ENCODE measurements around the gene ANKMY1. TPM values are rescaled to one million over a fixed set of nuclear protein-coding genes. Genes with fewer than 3 reads are reported as not detected.

ANKMY1 gene
- total RNA-seq, 2 donors from 2014 or later = 31.6 to 44.9 TPM

DNA sequence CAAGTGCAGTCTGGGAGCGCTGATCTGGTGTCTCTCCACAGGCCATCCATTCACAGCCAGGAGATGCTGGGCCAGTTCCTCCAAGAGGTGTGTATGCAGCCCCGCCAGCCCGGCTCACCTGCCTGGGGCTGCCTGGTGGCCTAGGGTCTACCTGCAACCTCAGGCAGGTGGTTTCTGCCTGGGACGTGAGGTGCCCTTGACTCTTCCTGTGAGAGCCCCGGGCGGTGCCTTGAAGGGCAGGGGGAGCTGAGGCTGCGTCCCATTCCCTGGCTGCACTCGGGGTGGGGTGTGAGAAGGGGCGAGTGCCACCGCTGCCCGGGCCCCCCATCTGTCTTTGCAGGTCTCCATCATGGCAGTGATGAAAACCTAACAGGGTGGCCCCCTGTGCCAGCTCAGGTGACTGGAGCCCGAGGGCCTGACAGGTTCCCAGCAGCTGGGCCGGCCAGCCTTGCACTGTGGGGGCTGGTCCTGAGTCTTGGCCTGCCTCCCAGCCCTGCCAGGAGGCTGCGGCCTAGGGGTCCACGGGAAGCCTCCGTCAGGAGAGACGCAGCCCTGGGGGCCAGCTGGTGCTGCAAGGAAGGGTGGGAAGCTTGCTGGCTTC lies 40.6 kb upstream of the ANKMY1 start:
- DNase-seq = no peak
- H3K27me3 Mint-ChIP-seq (ENCODE audit: low read depth) = no peaks in the 10 kb centered on the region
- no peak for ATAC-seq (replicated peaks in 1 of 2)
- H3K27ac Mint-ChIP-seq = no peak overlapping the region
- H3K36me3 Mint-ChIP-seq (ENCODE audit: insufficient read depth in 2 of 2) = no peaks in the 10 kb centered on the region
- H3K9me3 Mint-ChIP-seq = no peaks in the 10 kb centered on the region
- no peak overlapping the region for H3K4me3 Mint-ChIP-seq
- no peaks in the 10 kb centered on the region for H3K4me1 Mint-ChIP-seq (ENCODE audit: low read depth)

DNA sequence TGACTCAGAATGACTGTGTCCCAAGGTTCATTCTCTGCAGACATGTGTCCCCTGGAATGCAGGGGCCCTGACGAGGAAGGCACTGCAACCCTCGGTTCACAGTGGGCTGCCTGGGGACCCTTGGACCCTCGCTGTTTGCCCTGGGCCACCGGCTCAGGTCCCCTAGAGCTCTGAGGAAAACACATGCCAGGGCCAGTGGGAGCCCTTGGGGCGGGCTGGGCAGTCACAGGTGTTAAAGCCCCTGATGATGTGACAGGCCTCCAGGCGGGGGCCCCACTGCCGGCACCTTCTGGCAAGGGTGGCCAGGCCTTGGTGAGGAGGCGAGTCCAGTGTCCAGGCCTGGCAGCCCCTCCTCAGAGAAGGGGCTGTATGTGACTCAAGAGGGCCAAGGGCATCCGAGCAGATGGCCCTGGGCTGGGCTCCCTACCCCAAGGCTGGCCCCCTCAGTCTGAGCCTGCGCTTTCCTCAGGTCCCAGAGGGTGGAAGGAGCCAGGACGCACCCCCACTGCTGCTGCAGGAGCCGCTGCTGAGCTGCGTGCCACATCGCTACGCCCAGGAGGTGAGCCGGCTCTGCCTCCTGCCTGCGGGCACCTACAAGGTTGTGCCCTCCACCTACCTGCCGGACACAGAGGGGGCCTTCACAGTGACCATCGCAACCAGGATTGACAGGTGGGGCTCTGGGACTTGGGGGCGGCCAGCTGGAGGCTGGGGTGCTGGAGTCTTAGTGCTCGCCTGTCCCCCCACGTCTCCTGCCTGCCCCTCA lies 39.8 kb upstream of the ANKMY1 start:
- DNase-seq (no peak), ATAC-seq (replicated peaks in 1 of 2) (no peak)
- Mint-ChIP-seq H3K4me1 (ENCODE audit: low read depth) (no peaks in the 10 kb centered on the region), H3K4me3 (no peak overlapping the region), H3K36me3 (ENCODE audit: insufficient read depth in 2 of 2) (no peaks in the 10 kb centered on the region), H3K9me3 (no peaks in the 10 kb centered on the region), H3K27me3 (ENCODE audit: low read depth) (no peaks in the 10 kb centered on the region), H3K27ac (no peak overlapping the region)

DNA sequence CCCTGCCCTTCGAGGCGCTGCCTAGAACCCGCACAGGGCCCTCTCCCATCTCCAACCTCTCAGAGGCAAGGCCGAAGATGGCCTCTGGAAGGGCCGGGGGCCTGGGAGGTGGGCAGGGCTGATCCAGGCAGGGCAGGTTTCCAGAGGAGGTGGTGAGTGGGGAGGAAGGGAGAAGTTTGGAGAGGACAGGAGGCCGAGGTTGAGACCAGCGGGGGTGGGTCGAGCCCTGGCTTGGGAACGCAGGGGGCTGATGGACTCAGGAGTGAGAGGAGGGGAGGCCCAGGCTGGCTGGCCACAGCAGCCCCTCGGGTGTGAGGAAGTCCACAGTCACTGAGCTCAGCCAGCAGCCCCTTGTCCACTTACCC lies 39.2 kb upstream of the ANKMY1 start:
- ATAC-seq (replicated peaks in 1 of 2) (no peak), DNase-seq (no peak)
- Mint-ChIP-seq H3K36me3 (ENCODE audit: insufficient read depth in 2 of 2) (no peaks in the 10 kb centered on the region), H3K9me3 (no peaks in the 10 kb centered on the region), H3K27ac (no peak overlapping the region), H3K27me3 (ENCODE audit: low read depth) (no peaks in the 10 kb centered on the region), H3K4me3 (no peak overlapping the region), H3K4me1 (ENCODE audit: low read depth) (no peaks in the 10 kb centered on the region)

DNA sequence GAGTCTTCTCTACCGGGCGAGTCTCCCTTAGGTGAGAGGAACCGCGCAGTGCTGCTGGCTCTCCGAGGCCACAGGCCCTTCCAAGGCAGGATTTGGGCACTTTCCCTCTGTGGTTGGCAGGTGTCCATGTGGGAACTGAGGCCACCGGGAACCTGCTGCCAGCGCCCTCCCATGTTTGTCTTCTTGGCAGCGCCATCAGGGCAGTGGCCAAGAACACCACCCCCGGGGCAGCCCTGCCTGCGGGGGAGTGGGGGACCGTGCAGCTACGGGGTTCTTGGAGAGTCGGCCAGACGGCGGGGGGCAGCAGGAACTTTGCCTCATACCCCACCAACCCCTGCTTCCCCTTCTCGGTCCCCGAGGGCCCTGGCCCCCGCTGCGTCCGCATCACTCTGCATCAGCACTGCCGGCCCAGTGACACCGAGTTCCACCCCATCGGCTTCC lies 38.7 kb upstream of the ANKMY1 start:
- DNase-seq = no peak
- no peak overlapping the region for H3K27ac Mint-ChIP-seq
- no peaks in the 10 kb centered on the region for H3K4me1 Mint-ChIP-seq (ENCODE audit: low read depth)
- no peak for ATAC-seq (replicated peaks in 1 of 2)
- no peak overlapping the region for H3K4me3 Mint-ChIP-seq
- H3K9me3 Mint-ChIP-seq = no peaks in the 10 kb centered on the region
- H3K36me3 Mint-ChIP-seq (ENCODE audit: insufficient read depth in 2 of 2) = no peaks in the 10 kb centered on the region
- no peaks in the 10 kb centered on the region for H3K27me3 Mint-ChIP-seq (ENCODE audit: low read depth)

DNA sequence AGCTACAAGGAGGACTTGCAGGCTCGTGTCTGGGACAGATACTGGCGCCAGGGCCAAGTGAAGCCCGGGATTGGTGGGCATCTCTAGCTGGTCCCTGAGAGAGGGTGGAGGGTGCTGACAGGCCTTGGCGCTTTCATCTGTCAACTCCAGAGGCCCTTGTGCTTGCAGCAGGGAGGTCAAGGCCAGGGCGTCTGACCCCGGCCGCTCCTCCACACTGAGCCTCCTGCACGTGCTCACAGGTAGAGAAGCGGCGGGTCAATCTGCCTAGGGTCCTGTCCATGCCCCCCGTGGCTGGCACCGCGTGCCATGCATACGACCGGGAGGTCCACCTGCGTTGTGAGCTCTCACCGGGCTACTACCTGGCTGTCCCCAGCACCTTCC lies 38.3 kb upstream of the ANKMY1 start:
- no peaks in the 10 kb centered on the region for H3K36me3 Mint-ChIP-seq (ENCODE audit: insufficient read depth in 2 of 2)
- H3K9me3 Mint-ChIP-seq = no peaks in the 10 kb centered on the region
- H3K27ac Mint-ChIP-seq = no peak overlapping the region
- H3K4me3 Mint-ChIP-seq = no peak overlapping the region
- H3K4me1 Mint-ChIP-seq (ENCODE audit: low read depth) = no peaks in the 10 kb centered on the region
- ATAC-seq (replicated peaks in 1 of 2) (no peak), DNase-seq (no peak)
- no peaks in the 10 kb centered on the region for H3K27me3 Mint-ChIP-seq (ENCODE audit: low read depth)

DNA sequence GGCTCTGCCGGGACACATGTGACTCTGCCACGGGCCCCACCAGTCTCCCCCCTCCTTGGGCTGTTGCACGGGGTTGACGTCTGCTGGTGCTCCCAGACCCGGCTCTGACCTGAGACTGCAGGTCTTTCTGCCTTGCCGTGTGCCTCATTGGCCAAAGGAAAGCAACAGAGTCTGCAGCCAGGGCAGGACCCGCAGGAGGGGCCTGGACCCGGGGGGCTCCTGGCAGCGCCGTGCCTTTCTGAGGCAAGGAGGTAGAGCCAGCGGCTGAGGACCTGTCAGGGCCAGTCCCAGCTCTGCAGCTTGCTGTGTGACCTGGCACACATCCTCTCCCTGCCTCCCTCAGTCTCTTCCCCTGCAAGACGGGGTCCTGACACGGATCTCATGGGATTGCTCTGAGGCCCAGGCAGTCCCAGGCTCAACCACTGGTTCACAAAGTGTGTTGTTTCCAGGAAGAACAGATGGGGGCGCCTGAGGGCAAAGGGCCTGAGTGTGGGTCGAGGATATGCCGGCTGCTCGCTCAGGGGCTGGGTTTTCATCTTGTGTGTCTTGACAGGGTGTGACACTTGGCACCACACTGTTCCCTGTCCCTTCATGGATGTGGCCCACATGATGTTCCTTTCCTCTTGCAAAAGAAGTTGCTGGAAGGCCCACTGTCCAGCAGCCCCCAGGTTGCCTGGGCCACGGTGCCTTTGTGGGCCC lies 37.7 kb upstream of the ANKMY1 start:
- no peak overlapping the region for H3K4me3 Mint-ChIP-seq
- H3K4me1 Mint-ChIP-seq (ENCODE audit: low read depth) = no peaks in the 10 kb centered on the region
- no peak overlapping the region for H3K27ac Mint-ChIP-seq
- H3K27me3 Mint-ChIP-seq (ENCODE audit: low read depth) = no peaks in the 10 kb centered on the region
- H3K9me3 Mint-ChIP-seq = no peaks in the 10 kb centered on the region
- ATAC-seq (replicated peaks in 1 of 2) (peak; percentile 40 to 66), DNase-seq (peak; percentile 58 to 65)
- no peaks in the 10 kb centered on the region for H3K36me3 Mint-ChIP-seq (ENCODE audit: insufficient read depth in 2 of 2)

DNA sequence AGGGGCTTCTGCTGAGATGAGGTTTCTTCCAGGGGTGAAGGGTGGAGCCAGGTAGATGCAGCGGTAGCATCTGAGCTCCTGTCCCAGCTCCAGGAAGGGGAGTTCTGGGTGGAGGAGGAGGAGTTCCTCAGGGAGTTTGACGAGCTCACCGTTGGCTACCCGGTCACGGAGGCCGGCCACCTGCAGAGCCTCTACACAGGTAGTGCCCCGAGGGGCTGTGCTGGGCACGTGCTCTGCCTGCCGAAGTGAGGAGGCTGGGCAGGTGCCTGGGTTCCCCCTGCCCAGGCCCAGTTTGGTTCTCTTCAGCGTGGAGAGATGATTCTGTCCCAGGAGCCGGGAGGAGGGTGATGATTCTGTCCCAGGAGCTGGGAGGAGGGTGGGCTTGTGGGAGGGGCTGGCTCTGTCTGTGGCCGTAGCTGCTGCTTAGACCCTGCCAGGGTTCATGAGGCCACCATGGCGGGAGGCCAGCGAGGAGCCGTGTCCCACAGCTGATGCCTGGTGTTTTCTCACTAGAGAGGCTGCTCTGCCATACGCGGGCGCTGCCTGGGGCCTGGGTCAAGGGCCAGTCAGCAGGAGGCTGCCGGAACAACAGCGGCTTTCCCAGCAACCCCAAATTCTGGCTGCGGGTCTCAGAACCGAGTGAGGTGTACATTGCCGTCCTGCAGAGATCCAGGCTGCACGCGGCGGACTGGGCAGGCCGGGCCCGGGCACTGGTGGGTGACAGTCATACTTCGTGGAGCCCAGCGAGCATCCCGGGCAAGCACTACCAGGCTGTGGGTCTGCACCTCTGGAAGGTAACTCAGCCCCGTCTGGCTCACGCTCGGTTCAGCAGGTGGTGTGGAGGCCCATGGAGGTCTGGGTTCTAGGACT lies 37.0 kb upstream of the ANKMY1 start:
- no peaks in the 10 kb centered on the region for H3K9me3 Mint-ChIP-seq
- no peaks in the 10 kb centered on the region for H3K4me1 Mint-ChIP-seq (ENCODE audit: low read depth)
- H3K27me3 Mint-ChIP-seq (ENCODE audit: low read depth) = no peaks in the 10 kb centered on the region
- no peak overlapping the region for H3K27ac Mint-ChIP-seq
- H3K4me3 Mint-ChIP-seq = no peak overlapping the region
- no peak for DNase-seq
- H3K36me3 Mint-ChIP-seq (ENCODE audit: insufficient read depth in 2 of 2) = no peaks in the 10 kb centered on the region
- ATAC-seq (replicated peaks in 1 of 2) = no peak

DNA sequence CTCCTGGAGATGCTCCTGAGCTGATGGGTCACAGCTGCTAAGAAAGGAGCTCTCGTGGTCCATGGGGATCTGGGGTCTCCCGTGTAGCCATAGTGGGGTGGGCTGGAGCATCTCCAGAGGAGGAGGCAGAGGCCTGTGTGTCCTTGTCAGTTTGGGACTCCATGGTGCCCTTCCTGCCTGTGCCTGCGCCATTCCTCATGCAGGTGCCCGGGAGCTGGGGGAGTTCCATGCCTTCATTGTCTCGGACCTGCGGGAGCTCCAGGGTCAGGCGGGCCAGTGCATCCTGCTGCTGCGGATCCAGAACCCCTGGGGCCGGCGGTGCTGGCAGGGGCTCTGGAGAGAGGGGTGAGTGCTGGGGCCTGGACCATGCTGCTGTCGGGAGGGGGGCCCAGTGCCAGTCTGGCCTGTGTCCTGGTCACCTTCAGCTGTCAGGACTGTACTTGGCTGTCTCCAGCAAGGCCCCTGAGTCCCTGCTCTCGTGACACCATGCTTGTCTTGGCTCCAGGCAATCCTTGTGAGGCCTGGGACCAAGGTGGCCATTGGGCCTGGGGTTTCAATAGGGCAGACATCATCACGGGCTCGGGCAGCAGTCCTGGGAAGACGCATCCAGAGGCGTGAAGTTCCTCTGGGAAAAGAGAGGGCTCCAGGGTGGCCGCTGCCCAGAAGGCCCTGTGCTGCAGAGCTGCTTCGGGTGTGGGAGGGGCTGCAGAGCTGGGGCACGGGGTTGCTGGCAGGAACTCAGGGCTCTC lies 36.1 kb upstream of the ANKMY1 start:
- Mint-ChIP-seq H3K4me3 (no peak overlapping the region), H3K9me3 (no peaks in the 10 kb centered on the region), H3K36me3 (ENCODE audit: insufficient read depth in 2 of 2) (no peaks in the 10 kb centered on the region), H3K4me1 (ENCODE audit: low read depth) (peaks cover 3% of the 10 kb centered on the region), H3K27me3 (ENCODE audit: low read depth) (no peaks in the 10 kb centered on the region), H3K27ac (no peak overlapping the region)
- ATAC-seq (replicated peaks in 1 of 2) (no peak), DNase-seq (no peak)

DNA sequence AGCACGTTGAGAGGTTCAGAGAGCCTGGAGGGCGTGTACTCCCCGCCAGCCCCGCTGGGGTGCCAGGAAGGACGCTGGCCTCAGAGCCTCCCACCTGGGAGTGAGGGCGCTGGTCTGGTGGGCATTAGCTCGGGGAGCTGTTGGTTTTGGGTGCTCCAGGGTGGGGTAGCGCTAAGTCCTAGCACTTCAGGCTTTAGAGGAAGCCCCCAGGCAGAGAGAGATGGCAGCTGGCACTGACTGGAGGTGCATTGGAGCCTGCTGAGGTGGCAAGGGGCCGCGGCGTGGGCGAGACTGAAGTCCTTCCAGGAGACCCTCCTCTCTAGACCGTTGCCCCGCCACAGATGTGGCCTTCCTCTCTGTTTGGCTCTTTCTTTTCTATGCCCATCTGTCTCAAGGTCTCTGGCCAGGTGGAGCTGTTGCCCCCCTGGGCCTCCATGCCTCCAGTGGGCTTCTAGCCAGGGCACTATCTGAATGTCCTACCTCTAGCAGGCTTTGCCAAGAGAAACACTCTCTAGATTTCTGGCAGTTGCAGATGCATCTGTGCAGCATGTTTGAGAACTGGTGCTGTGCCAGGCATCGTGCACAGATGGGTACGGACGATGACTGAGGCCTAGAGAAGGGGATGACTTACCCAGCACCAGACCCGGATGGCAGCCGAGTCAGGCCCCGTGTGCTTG lies 35.4 kb upstream of the ANKMY1 start:
- H3K9me3 Mint-ChIP-seq = no peaks in the 10 kb centered on the region

DNA sequence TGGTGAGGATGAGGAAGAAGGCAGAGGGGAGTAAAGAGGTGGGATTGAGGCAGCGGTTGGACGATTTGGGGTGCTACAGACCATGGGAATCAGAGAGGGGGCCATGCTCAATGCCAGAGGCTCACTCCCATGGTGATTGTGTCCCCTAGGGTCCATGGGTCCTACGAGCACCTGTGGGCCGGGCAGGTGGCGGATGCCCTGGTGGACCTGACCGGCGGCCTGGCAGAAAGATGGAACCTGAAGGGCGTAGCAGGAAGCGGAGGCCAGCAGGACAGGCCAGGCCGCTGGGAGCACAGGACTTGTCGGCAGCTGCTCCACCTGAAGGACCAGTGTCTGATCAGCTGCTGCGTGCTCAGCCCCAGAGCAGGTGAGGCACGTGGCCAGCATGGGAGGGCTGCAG lies 34.0 kb upstream of the ANKMY1 start:
- H3K27ac Mint-ChIP-seq = no peak overlapping the region
- no peak for ATAC-seq (replicated peaks in 1 of 2)
- H3K36me3 Mint-ChIP-seq (ENCODE audit: insufficient read depth in 2 of 2) = no peaks in the 10 kb centered on the region
- H3K4me1 Mint-ChIP-seq (ENCODE audit: low read depth) = peaks cover 21% of the 10 kb centered on the region
- no peak for DNase-seq
- no peaks in the 10 kb centered on the region for H3K27me3 Mint-ChIP-seq (ENCODE audit: low read depth)
- H3K9me3 Mint-ChIP-seq = no peaks in the 10 kb centered on the region
- no peak overlapping the region for H3K4me3 Mint-ChIP-seq

More for the DNA sequence above, 35.4 kb upstream of the ANKMY1 start:
- ATAC-seq (replicated peaks in 1 of 2) = no peak
- Mint-ChIP-seq H3K4me3 (no peak overlapping the region), H3K27me3 (ENCODE audit: low read depth) (no peaks in the 10 kb centered on the region), H3K4me1 (ENCODE audit: low read depth) (peaks cover 11% of the 10 kb centered on the region), H3K36me3 (ENCODE audit: insufficient read depth in 2 of 2) (no peaks in the 10 kb centered on the region), H3K27ac (no peak overlapping the region)
- no peak for DNase-seq

DNA sequence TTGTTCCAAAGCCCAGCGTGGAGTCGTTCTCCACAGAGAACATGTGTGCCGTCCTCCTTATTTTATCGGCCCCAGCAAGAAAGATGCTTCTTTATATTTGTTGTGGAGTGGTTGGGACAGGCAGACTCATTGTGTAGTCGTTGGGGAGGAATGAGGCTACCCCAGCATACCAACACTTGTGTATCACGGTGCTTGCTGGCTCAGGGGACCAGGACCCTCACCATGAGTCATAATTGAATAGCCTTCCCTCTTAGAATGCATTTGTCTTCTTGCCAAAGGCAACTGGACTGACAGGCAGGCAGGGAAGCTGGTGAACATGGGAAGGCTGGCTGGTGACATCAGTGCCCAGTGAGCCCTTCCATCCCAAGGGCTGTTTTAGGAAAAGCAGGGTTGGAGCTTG lies 33.4 kb upstream of the ANKMY1 start:
- Mint-ChIP-seq H3K9me3 (no peaks in the 10 kb centered on the region), H3K27ac (no peak overlapping the region), H3K4me3 (no peak overlapping the region), H3K27me3 (ENCODE audit: low read depth) (no peaks in the 10 kb centered on the region), H3K4me1 (ENCODE audit: low read depth) (peaks cover 21% of the 10 kb centered on the region), H3K36me3 (ENCODE audit: insufficient read depth in 2 of 2) (no peaks in the 10 kb centered on the region)
- DNase-seq (no peak), ATAC-seq (replicated peaks in 1 of 2) (no peak)

DNA sequence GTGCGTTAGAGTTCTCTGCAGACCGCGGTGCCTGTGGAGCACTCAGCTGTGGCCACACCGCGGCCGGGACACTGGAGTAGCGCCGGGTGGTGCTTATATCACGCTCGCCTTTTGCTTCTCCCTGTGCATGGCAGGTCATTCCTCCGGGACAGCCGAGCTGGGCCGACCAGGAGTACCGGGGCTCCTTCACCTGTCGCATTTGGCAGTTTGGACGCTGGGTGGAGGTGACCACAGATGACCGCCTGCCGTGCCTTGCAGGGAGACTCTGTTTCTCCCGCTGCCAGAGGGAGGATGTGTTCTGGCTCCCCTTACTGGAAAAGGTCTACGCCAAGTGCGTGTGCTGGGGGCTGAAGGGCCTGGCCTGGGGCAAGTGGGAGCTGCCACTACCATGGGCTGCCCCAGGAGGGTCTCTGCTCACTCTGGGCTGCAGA lies 32.9 kb upstream of the ANKMY1 start:
- Mint-ChIP-seq H3K27me3 (ENCODE audit: low read depth) (no peaks in the 10 kb centered on the region), H3K36me3 (ENCODE audit: insufficient read depth in 2 of 2) (no peaks in the 10 kb centered on the region), H3K4me3 (no peak overlapping the region), H3K9me3 (no peaks in the 10 kb centered on the region), H3K4me1 (ENCODE audit: low read depth) (peaks cover 21% of the 10 kb centered on the region), H3K27ac (no peak overlapping the region)
- no peak for ATAC-seq (replicated peaks in 1 of 2)
- DNase-seq = no peak
